Fibroblast of skin of right biceps (primary cell): ENCODE data around the gene MVP.
"Not testable (repeated sequence)": the region's sequence is repeated elsewhere in the genome, so short reads cannot be mapped to it uniquely, and the experiment has no call there.

ENCODE experiments used
- DNase-seq: peaks from one replicate; pipeline ENCODE4 v3.0.0-alpha.2; 2013

Gene MVP

GRCh38 chr16:29820271-29820701, at the start of gene MVP:
Gene MVP, plus strand, starts transcription at chr16:29820462. Its CDS starts 10,088 bp downstream, at chr16:29830550.
- DNase-seq: peak; percentile 72

GRCh38 chr16:29772330-29772729, 47.9 kb upstream of the MVP start:
- not testable (repeated sequence) for DNase-seq

GRCh38 chr16:29774730-29775129, 45.5 kb upstream of the MVP start:
- no peak for DNase-seq

- DNase-seq: peak; percentile 45
Observed at GRCh38 chr16:29775742-29776408, 44.4 kb upstream of the MVP start.

GRCh38 chr16:29777576-29778350, 42.5 kb upstream of the MVP start, which contains the start of gene ZG16:
Gene ZG16, plus strand, starts transcription at chr16:29778256. Its CDS starts 1,011 bp downstream, at chr16:29779267.
- DNase-seq: no peak

- no peak for DNase-seq
Observed at GRCh38 chr16:29779474-29779873, 40.8 kb upstream of the MVP start.

- not testable (repeated sequence) for DNase-seq
Observed at GRCh38 chr16:29783094-29783953, 36.9 kb upstream of the MVP start.

- DNase-seq: no peak
Observed at GRCh38 chr16:29784157-29784556, 36.1 kb upstream of the MVP start.

GRCh38 chr16:29784901-29785500, 35.3 kb upstream of the MVP start:
- DNase-seq: peak; percentile 61

GRCh38 chr16:29787155-29787554, 33.1 kb upstream of the MVP start:
- DNase-seq: not testable (repeated sequence)

GRCh38 chr16:29789775-29790182, 30.5 kb upstream of the MVP start:
- no peak for DNase-seq

GRCh38 chr16:29790183-29790948, 29.9 kb upstream of the MVP start, which contains the start of gene KIF22:
Gene KIF22, plus strand, starts transcription at chr16:29790751. Its CDS starts 9 bp downstream, at chr16:29790760.
- peak; percentile 99 for DNase-seq

GRCh38 chr16:29790949-29791844, 29.1 kb upstream of the MVP start:
- DNase-seq: no peak

GRCh38 chr16:29791845-29792807, 28.1 kb upstream of the MVP start:
- no peak for DNase-seq

GRCh38 chr16:29793153-29793552, 27.1 kb upstream of the MVP start:
- DNase-seq: not testable (repeated sequence)

GRCh38 chr16:29794231-29794710, 26.0 kb upstream of the MVP start:
- DNase-seq: no peak

- DNase-seq: no peak
Observed at GRCh38 chr16:29802416-29802935, 17.8 kb upstream of the MVP start.

- DNase-seq: no peak
Observed at GRCh38 chr16:29804020-29804419, 16.2 kb upstream of the MVP start.
